Measurements from ENCODE around the gene HSD3B7. TPM values are rescaled to one million over a fixed set of nuclear protein-coding genes. Genes with fewer than 3 reads are reported as not detected.

The HSD3B7 gene
- total and polyA plus RNA-seq, 10 of the 15 experiments (the other 5 are each of a cell fraction or from before 2014, with no cell fraction given): 0.18 to 1.8 (median 0.48) TPM; not detected in 1

GRCh38 chr16:31032736-31033708, 48.0 kb downstream of the HSD3B7 start, which contains the start of gene STX4:
Gene STX4 (plus strand): TSS chr16:31033558. CDS start chr16:31033806, 248 bp downstream.
- Histone ChIP-seq H2AFZ (ENCODE audit: control insufficient read depth, low read depth, low read length) (peak within 1 kb of the TSS; percentile 93), H3K4me3 (peak within 1 kb of the TSS; percentile 86), H3K36me3 (ENCODE audit: control insufficient read depth in 2 of 2, insufficient read depth in 2 of 2, low read length in 1 of 2) (peaks cover 0 to 5% of the 10 kb centered on the region in 2 experiments; a peak in 1 of 4 replicates), H3K27me3 (replicated peaks in 1 of 2; ENCODE audit: control insufficient read depth in 2 of 2, insufficient read depth in 2 of 2, low read length in 1 of 2) (no peaks in the 10 kb centered on the region), H3K9ac (ENCODE audit: control insufficient read depth, insufficient read depth, low read length) (peak within 1 kb of the TSS; percentile 72), H3K4me2 (ENCODE audit: control insufficient read depth, insufficient read depth) (peak within 1 kb of the TSS; percentile 85), H4K20me1 (ENCODE audit: control insufficient read depth, insufficient read depth) (no peaks in the 10 kb centered on the region), H3K9me3 (replicated peaks; ENCODE audit: control insufficient read depth, insufficient read depth, low read length) (no peaks in the 10 kb centered on the region), H3K27ac (ENCODE audit: control insufficient read depth, insufficient read depth) (peak within 1 kb of the TSS; percentile 73), H3K4me1 (ENCODE audit: control insufficient read depth, insufficient read depth, low read length) (no peaks in the 10 kb centered on the region; the same call in 1 of the 2 replicates), H3K79me2 (ENCODE audit: control insufficient read depth, insufficient read depth, low read length) (peaks cover 7% of the 10 kb centered on the region)
- 1% methylated on average over 74 of the region's 75 CpGs for WGBS (ENCODE audit: insufficient coverage, insufficient replicate concordance, low lambda C conversion rate, missing lambda C conversion rate)
- TSS peak; percentile 88 for BruUV-seq (replicated peaks)
- intact Hi-C loops (cut with micrococcal nuclease; ENCODE audit: unreplicated experiment) (loop anchor here (1.0 kb wide), 2 partner anchors 41 to 61 kb away; partner anchors contain the start of genes VKORC1, ZNF646 and ZNF668), in situ Hi-C loops (cut with MboI) (no loop called here)
- DNase-seq (ENCODE audit: low read depth, low spot score) (peak; percentile 97), FAIRE-seq (peak; percentile 93), ATAC-seq (peak; percentile 87)
- ChIA-PET CTCF (interaction anchor here (0.7 to 1.7 kb wide), 3 partner anchors 38 to 109 kb away, joined by 4 to 5 read pairs (median 4); partner anchors contain the start of gene HSD3B7), RAD21 (ENCODE audit: unreplicated experiment) (interaction anchor here (0.7 to 2.6 kb wide), 3 partner anchors 39 to 109 kb away, joined by 4 to 12 read pairs (median 5); partner anchors contain the start of genes ZNF646 and ZNF668), POLR2A (interaction anchor here (0.6 to 2.2 kb wide), 6 partner anchors 36 to 636 kb away, joined by 3 to 10 read pairs (median 4); partner anchors contain the start of genes VKORC1, ZNF646 and ZNF668), SMC1A (ENCODE audit: uncharacterized antibody, unreplicated experiment) (no interaction called here)
- TF ChIP-seq POLR2A (IDR thresholded peaks at IDR 0.05; ENCODE audit: low read depth, low read length) (peak; percentile 79), RUNX3 (IDR thresholded peaks at IDR 0.05; ENCODE audit: low read length) (peak; percentile 80), USF1 (IDR thresholded peaks at IDR 0.05; ENCODE audit: borderline replicate concordance, extremely low read length, insufficient read depth, low read depth, low read length) (peak; percentile 98), ZZZ3 (IDR thresholded peaks at IDR 0.05; ENCODE audit: control insufficient read depth, insufficient read length, low read depth) (no peak), YBX1 (IDR thresholded peaks at IDR 0.05) (no peak), TCF7 (IDR thresholded peaks at IDR 0.05; ENCODE audit: borderline replicate concordance) (no peak), SMAD5 (IDR thresholded peaks at IDR 0.05; ENCODE audit: low read depth) (no peak), NFXL1 (IDR thresholded peaks at IDR 0.05; ENCODE audit: borderline replicate concordance) (no peak), KAT2A (conservative IDR thresholded peaks at IDR 0.05; ENCODE audit: control insufficient read depth, low read depth, low read length) (no peak), SP1 (IDR thresholded peaks at IDR 0.05; ENCODE audit: low read depth, low read length) (peak; percentile 52), SMC3 (IDR thresholded peaks at IDR 0.05; ENCODE audit: borderline replicate concordance, low read length) (no peak), POU2F2 (IDR thresholded peaks at IDR 0.05; ENCODE audit: borderline replicate concordance, low read depth, low read length) (peak; percentile 1; the same call in 1 of the 3 replicates), PAX5 (IDR thresholded peaks at IDR 0.05; ENCODE audit: borderline replicate concordance, low read depth, low read length) (no peak; the same call in 1 of the 2 replicates), MEF2A (IDR thresholded peaks at IDR 0.05; ENCODE audit: insufficient read depth, low read depth, low read length) (peak; percentile 62; the same call in 1 of the 2 replicates), BHLHE40 (IDR thresholded peaks at IDR 0.05; ENCODE audit: borderline replicate concordance in 1 of 2, low read depth in 2 of 2, low read length in 1 of 2) (peak; percentile 98 to 99), ZNF24 (IDR thresholded peaks at IDR 0.05) (no peak), PML (IDR thresholded peaks at IDR 0.05; ENCODE audit: low read length) (0 out of 2 replicates have a peak, but pooled peaks have one; percentile 36)
- TF ChIP-seq, protein P1, sequence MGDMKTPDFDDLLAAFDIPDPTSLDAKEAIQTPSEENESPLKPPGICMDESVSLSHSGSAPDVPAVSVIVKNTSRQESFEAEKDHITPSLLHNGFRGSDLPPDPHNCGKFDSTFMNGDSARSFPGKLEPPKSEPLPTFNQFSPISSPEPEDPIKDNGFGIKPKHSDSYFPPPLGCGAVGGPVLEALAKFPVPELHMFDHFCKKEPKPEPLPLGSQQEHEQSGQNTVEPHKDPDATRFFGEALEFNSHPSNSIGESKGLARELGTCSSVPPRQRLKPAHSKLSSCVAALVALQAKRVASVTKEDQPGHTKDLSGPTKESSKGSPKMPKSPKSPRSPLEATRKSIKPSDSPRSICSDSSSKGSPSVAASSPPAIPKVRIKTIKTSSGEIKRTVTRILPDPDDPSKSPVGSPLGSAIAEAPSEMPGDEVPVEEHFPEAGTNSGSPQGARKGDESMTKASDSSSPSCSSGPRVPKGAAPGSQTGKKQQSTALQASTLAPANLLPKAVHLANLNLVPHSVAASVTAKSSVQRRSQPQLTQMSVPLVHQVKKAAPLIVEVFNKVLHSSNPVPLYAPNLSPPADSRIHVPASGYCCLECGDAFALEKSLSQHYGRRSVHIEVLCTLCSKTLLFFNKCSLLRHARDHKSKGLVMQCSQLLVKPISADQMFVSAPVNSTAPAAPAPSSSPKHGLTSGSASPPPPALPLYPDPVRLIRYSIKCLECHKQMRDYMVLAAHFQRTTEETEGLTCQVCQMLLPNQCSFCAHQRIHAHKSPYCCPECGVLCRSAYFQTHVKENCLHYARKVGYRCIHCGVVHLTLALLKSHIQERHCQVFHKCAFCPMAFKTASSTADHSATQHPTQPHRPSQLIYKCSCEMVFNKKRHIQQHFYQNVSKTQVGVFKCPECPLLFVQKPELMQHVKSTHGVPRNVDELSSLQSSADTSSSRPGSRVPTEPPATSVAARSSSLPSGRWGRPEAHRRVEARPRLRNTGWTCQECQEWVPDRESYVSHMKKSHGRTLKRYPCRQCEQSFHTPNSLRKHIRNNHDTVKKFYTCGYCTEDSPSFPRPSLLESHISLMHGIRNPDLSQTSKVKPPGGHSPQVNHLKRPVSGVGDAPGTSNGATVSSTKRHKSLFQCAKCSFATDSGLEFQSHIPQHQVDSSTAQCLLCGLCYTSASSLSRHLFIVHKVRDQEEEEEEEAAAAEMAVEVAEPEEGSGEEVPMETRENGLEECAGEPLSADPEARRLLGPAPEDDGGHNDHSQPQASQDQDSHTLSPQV (IDR thresholded peaks at IDR 0.05): peak; percentile 72; the same call in 1 of the 2 replicates
